ENCODE results near the gene CHPF2. TPM values are rescaled to one million over a fixed set of nuclear protein-coding genes. Genes with fewer than 3 reads are reported as not detected.

The CHPF2 gene
- total RNA-seq, 2 experiments from 2014 or later, result 23.7 to 27.3 TPM

- ChIA-PET POLR2A (no interaction called here), CTCF (interaction anchor here (0.9 kb wide), 1 partner anchor 71 kb away, joined by 3 read pairs; no protein-coding TSS in a partner anchor)
- intact Hi-C loops (cut with micrococcal nuclease), result loop anchor here (5.0 kb wide), 1 partner anchor 67 kb away; no protein-coding TSS in a partner anchor
- H3K4me1 Mint-ChIP-seq (ENCODE audit: low read depth), result peaks cover 29% of the 10 kb centered on the region
- H3K36me3 Mint-ChIP-seq (ENCODE audit: low read depth), result peaks cover 23% of the 10 kb centered on the region
- no peaks in the 10 kb centered on the region for H3K27me3 Mint-ChIP-seq
- H3K4me3 Mint-ChIP-seq, result no peak overlapping the region
- H3K9me3 Mint-ChIP-seq, result no peaks in the 10 kb centered on the region
- no peak for ATAC-seq
- no peak for TF ChIP-seq CTCF (IDR thresholded peaks at IDR 0.05)
- no peak overlapping the region for H3K27ac Mint-ChIP-seq
- DNase-seq, result no peak
Observed at GRCh38 chr7:151239837-151240459, 7.7 kb downstream of the CHPF2 start.

GRCh38 chr7:151240536-151240935, 8.3 kb downstream of the CHPF2 start:
- ChIA-PET POLR2A (no interaction called here), CTCF (no interaction called here)
- Mint-ChIP-seq H3K9me3 (no peaks in the 10 kb centered on the region), H3K4me1 (ENCODE audit: low read depth) (peaks cover 24% of the 10 kb centered on the region), H3K36me3 (ENCODE audit: low read depth) (peaks cover 17% of the 10 kb centered on the region), H3K4me3 (no peak overlapping the region), H3K27ac (peak overlapping the region; percentile 9), H3K27me3 (no peaks in the 10 kb centered on the region)
- ATAC-seq (no peak), DNase-seq (no peak)
- intact Hi-C loops (cut with micrococcal nuclease), result loop anchor here (5.0 kb wide), 1 partner anchor 67 kb away; no protein-coding TSS in a partner anchor
- no peak for TF ChIP-seq CTCF (IDR thresholded peaks at IDR 0.05)

GRCh38 chr7:151240942-151241754, 8.9 kb downstream of the CHPF2 start:
- H3K9me3 Mint-ChIP-seq, result no peaks in the 10 kb centered on the region
- peaks cover 26% of the 10 kb centered on the region for H3K4me1 Mint-ChIP-seq (ENCODE audit: low read depth)
- H3K4me3 Mint-ChIP-seq, result no peak overlapping the region
- peaks cover 15% of the 10 kb centered on the region for H3K36me3 Mint-ChIP-seq (ENCODE audit: low read depth)
- no peak for TF ChIP-seq CTCF (IDR thresholded peaks at IDR 0.05)
- H3K27me3 Mint-ChIP-seq, result peaks cover 1% of the 10 kb centered on the region
- H3K27ac Mint-ChIP-seq, result no peak overlapping the region
- ChIA-PET POLR2A (interaction anchor here (0.8 to 0.9 kb wide), 2 partner anchors 10 to 30 kb away, joined by 3 read pairs; no protein-coding TSS in a partner anchor), CTCF (no interaction called here)
- intact Hi-C loops (cut with micrococcal nuclease), result loop anchor here (5.0 kb wide), 1 partner anchor 66 kb away; no protein-coding TSS in a partner anchor
- no peak for DNase-seq
- ATAC-seq, result no peak

GRCh38 chr7:151241755-151242096, 9.4 kb downstream of the CHPF2 start:
- DNase-seq, result no peak
- CTCF ChIA-PET, result interaction anchor here (1.1 to 3.6 kb wide), 4 partner anchors 8 to 118 kb away, joined by 3 to 68 read pairs (median 6); partner anchors contain the start of genes ABCF2 and CHPF2
- Mint-ChIP-seq H3K4me1 (ENCODE audit: low read depth) (peaks cover 27% of the 10 kb centered on the region), H3K4me3 (no peak overlapping the region), H3K27ac (no peak overlapping the region), H3K36me3 (ENCODE audit: low read depth) (peaks cover 9% of the 10 kb centered on the region), H3K27me3 (peaks cover 5% of the 10 kb centered on the region), H3K9me3 (no peaks in the 10 kb centered on the region)
- no peak for ATAC-seq
- POLR2A ChIA-PET, result interaction anchor here (0.8 to 2.9 kb wide), 3 partner anchors 8 to 30 kb away, joined by 3 to 23 read pairs (median 3); partner anchors contain the start of gene CHPF2
- TF ChIP-seq CTCF (IDR thresholded peaks at IDR 0.05), result no peak
- intact Hi-C loops (cut with micrococcal nuclease), result loop anchor here (5.0 kb wide), 1 partner anchor 66 kb away; no protein-coding TSS in a partner anchor
